ENCODE data around the gene GALNT12.

DNA sequence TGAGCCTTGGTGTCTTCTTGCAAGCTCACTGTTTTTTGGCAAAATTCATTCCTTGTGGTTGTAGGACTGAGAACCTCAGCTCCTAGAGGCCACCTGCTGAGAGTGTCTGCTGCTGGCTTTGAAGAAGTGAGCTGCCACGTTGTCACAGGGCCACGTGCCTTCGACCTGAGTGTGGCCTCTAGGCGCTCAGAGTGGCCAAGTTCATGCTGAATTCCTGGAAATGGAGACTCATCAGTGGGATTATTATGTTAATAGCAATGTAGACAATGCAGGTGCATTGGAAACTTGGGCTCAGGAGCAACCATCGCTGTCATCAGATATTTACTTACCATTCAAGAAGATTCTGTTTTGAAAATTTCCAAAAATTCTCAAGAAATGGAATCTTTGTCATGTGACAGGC lies 52.5 kb downstream of the GALNT12 start:
- TF ChIP-seq POLR2A (IDR thresholded peaks at IDR 0.05; ENCODE audit: low read depth, low read length) (no peak), POLR2AphosphoS5 (IDR thresholded peaks at IDR 0.05; ENCODE audit: low read depth, low read length) (no peak), TAF1 (IDR thresholded peaks at IDR 0.05; ENCODE audit: low read depth, low read length) (no peak)
